HFFc6 (cell line): ENCODE results near the gene SLC16A14. TPM values are rescaled to one million over a fixed set of nuclear protein-coding genes. Genes with fewer than 3 reads are reported as not detected.

Experiments used
- DNase-seq: peaks from one replicate; pipeline ENCODE4 v3.0.0-alpha.2; 2018
- H3K27ac Mint-ChIP-seq: 2 replicates; pipeline ENCODE4 v1.8.0; 2020; ENCODE audit warnings: mild to moderate bottlenecking, mixed read lengths
- H3K27me3 Mint-ChIP-seq: 2 replicates; pipeline ENCODE4 v1.8.0; 2021; ENCODE audit warnings: mild to moderate bottlenecking, moderate library complexity, mixed read lengths; ENCODE audit not compliant: insufficient read depth
- H3K36me3 Mint-ChIP-seq: 2 replicates; pipeline ENCODE4 v1.8.0; 2021; ENCODE audit warnings: low read depth, mixed read lengths
- H3K4me1 Mint-ChIP-seq: 2 replicates; pipeline ENCODE4 v1.8.0; 2020; ENCODE audit warnings: low read depth, mixed read lengths
- H3K4me3 Mint-ChIP-seq: 2 replicates; pipeline ENCODE4 v1.8.0; 2020; ENCODE audit warnings: mild to moderate bottlenecking, moderate library complexity, mixed read lengths
- H3K9me3 Mint-ChIP-seq: 2 replicates; pipeline ENCODE4 v1.8.0; 2020; ENCODE audit warnings: mild to moderate bottlenecking, mixed read lengths
- total RNA-seq, 6 experiments: library from RNA; stranded (reverse); fragmentation: NEBNext Ultra II Directional; extraction: Animal tissue kit (Norgen Biotek cat#: 25700); gene quantifications; 2 replicates in 1 of 6; 3 replicates in 5 of 6; pipeline ENCODE4 v1.2.3, GENCODE V29; 2021
- TF ChIP-seq, protein P1 (sequence below): fragments of 200-600 bp; sonication (generic); IDR thresholded peaks from 2 replicates; pipeline ENCODE4 v1.5.0; 2021; ENCODE audit warnings: antibody characterized with exemption, mild to moderate bottlenecking

The SLC16A14 gene
- total RNA-seq, 6 experiments from 2014 or later = 0.29 to 0.53 (median 0.42) TPM; not detected in 2

DNA sequence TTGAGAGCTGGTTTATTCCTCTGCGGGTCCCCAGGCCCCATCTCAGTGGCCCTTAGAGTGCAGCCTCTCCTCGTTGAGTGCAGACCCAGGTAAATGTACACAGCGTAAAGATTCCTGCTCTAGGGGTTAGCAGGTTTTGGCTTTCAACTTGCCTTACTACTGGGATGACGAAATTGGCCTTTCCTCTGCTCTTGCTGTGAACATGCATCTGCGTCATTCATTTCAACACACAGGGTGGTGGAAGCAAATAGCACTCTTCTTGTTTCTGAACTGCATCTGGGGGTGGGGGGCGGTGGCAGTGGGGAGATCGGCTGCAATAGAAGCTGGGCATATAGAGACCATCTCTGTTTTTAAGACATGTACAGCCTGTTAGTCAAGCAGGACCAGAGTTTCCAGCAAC is 16.5 kb upstream of the SLC16A14 start:
- Mint-ChIP-seq H3K9me3 (no peaks in the 10 kb centered on the region), H3K4me1 (no peaks in the 10 kb centered on the region), H3K27ac (no peak overlapping the region), H3K27me3 (peaks cover 20% of the 10 kb centered on the region), H3K36me3 (no peaks in the 10 kb centered on the region), H3K4me3 (no peak overlapping the region)
- TF ChIP-seq, protein P1, sequence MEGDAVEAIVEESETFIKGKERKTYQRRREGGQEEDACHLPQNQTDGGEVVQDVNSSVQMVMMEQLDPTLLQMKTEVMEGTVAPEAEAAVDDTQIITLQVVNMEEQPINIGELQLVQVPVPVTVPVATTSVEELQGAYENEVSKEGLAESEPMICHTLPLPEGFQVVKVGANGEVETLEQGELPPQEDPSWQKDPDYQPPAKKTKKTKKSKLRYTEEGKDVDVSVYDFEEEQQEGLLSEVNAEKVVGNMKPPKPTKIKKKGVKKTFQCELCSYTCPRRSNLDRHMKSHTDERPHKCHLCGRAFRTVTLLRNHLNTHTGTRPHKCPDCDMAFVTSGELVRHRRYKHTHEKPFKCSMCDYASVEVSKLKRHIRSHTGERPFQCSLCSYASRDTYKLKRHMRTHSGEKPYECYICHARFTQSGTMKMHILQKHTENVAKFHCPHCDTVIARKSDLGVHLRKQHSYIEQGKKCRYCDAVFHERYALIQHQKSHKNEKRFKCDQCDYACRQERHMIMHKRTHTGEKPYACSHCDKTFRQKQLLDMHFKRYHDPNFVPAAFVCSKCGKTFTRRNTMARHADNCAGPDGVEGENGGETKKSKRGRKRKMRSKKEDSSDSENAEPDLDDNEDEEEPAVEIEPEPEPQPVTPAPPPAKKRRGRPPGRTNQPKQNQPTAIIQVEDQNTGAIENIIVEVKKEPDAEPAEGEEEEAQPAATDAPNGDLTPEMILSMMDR = no peak
- no peak for DNase-seq

DNA sequence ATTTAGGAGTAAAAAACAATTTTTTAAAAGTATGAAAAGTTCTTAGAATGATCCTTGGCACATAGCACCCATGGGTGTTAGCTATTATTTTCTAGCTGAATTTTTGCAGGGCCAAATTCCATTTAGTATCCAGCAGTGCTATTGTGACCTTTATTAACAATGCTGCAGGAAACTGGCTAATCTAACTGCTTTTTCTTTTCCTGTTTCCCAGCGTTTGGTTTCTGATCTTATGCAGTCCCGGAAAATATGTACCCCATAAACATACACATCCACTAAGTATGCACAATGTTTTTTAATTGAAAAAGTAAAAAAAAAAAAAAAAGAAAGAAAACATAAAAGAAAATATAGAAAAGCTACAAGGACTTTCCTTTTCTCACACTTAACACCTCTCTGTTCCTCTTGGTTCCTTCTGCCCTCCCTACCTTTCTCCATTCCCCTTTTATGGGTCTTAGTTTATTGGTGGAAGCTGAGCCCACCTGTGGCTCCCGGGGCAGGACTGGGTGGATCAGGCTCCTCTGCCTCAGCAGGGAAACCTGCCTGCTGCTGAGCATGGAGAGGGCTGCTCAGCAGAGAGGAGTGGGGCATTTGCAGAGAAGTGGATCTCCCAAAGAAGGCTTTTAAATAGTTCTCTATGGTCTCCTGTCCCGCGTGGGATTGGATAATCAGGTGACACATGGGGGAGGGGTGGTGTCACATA is 9.3 kb upstream of the SLC16A14 start:
- no peaks in the 10 kb centered on the region for H3K36me3 Mint-ChIP-seq
- H3K4me3 Mint-ChIP-seq = no peak overlapping the region
- H3K4me1 Mint-ChIP-seq = no peaks in the 10 kb centered on the region
- H3K27me3 Mint-ChIP-seq = peaks cover 24% of the 10 kb centered on the region
- no peak for DNase-seq
- TF ChIP-seq, protein P1 = no peak
- H3K9me3 Mint-ChIP-seq = no peaks in the 10 kb centered on the region
- H3K27ac Mint-ChIP-seq = no peak overlapping the region

DNA sequence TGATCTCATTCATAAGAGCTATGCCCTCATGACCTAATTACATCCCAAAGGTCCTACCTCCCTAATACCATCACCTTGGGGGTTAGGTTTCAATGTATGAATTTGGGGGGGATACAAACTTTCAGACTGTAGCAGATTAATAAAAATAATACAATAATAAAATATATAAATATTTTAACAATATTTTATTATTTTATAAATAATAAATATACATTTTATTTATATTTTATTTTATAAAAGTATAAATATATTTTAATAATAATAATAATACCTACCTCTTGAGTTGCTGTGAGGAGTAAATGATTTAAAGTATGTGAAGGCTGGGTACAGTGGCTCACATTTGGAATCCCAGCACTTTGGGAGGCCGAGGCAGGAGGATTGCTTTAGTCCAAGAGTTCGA is 8.1 kb upstream of the SLC16A14 start:
- Mint-ChIP-seq H3K9me3 (no peaks in the 10 kb centered on the region), H3K4me1 (no peaks in the 10 kb centered on the region), H3K27ac (no peak overlapping the region), H3K27me3 (peaks cover 15% of the 10 kb centered on the region), H3K36me3 (no peaks in the 10 kb centered on the region), H3K4me3 (no peak overlapping the region)
- DNase-seq = no peak
- TF ChIP-seq, protein P1 = no peak

DNA sequence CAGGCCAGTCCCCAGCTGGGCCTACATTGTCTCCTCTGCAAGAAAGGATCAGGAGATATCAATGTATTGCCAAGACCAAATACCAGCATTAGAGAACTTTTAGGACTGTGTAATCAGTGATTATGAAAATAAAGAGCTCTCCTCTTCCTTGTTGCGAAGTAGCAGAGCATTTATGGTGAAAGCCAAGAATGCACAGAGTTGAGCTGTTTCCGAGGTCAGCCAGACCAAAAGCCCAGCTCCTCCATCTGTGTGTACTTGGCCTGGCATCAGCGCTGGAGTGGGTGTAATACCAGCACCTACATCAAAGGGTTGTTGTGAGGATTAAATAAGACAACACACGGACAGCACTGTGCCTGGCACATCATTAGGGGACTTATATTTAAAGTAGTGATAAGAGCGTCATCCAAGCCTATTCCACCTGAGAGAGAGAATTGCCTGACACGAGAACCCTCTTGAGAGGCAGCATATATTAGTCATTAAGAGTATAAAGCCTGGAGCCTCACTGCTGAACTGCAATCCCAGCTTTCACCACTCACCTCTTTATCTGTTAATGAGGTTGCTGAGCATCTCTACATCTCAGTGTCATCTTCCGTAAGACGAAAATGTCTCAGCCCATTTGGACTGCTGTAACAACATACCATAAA is 7.4 kb upstream of the SLC16A14 start:
- no peak for DNase-seq
- Mint-ChIP-seq H3K36me3 (no peaks in the 10 kb centered on the region), H3K27ac (no peak overlapping the region), H3K4me3 (no peak overlapping the region), H3K9me3 (no peaks in the 10 kb centered on the region), H3K4me1 (no peaks in the 10 kb centered on the region), H3K27me3 (peaks cover 14% of the 10 kb centered on the region)
- TF ChIP-seq, protein P1 = no peak; the same call in 1 of the 2 replicates

DNA sequence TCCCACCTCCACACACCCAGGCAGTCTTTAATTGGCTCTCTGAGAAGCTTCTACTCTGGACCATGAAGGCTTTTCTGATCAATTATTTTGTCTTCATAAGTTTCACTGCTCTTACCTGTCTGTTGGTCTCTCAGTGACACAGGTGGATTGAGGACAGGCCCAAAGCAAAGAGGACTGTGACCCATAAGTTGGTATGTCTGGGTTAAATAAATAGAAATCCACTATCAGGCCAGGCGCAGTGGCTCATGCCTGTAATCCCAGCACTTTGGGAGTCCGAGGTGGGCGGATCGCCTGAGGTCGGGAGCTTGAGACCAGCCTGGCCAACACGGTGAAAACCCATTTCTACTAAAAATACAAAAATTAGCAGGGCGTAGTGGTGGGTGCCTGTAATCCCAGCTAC is 2.7 kb upstream of the SLC16A14 start:
- TF ChIP-seq, protein P1 = no peak
- Mint-ChIP-seq H3K27ac (no peak overlapping the region), H3K4me3 (no peak overlapping the region), H3K9me3 (no peaks in the 10 kb centered on the region), H3K27me3 (peaks cover 13% of the 10 kb centered on the region), H3K36me3 (no peaks in the 10 kb centered on the region), H3K4me1 (peaks cover 10% of the 10 kb centered on the region; the same call in 1 of the 2 replicates)
- no peak for DNase-seq
